Coronary artery (tissue), 2 donors: ENCODE data around the gene GRIN3A.

ENCODE experiments used
- DNase-seq: peaks from one replicate; pipeline ENCODE4 v3.0.0-alpha.2; 2017; ENCODE audit warnings: low spot score
- H3K27ac ChIP-seq, 2 donors: fragments of 200-600 bp; sonication (generic); one replicate each; pipeline ENCODE4 v1.5.1; 2016 to 2019
- H3K4me3 ChIP-seq: fragments of 200-600 bp; sonication (generic); 2 replicates; pipeline ENCODE4 v1.5.1; 2016; ENCODE audit warnings: mild to moderate bottlenecking, moderate library complexity
- TF ChIP-seq, protein P1 (sequence below): fragments of 200-600 bp; sonication (generic); IDR thresholded peaks from one replicate; pipeline ENCODE4 v1.5.1; 2019; ENCODE audit warnings: antibody characterized with exemption

GRIN3A gene

DNA sequence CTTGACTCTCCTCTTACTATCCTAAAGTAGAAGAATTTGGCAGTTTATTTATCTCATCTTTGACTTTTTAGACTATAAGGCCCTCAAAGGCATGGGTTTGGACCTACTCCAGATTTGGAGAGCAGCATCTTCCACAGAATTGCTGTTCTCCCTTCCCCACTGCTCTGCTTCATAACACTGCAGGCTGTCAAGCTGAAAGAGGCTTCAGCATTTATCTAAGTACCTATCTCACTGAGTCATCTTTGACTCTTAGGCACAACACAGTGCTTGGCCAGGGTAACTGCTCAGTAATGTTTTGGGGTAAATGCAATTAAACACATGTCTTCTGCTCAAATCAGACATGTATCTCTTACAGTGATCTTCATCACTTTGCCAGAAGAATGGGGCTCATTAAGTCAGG is 60.6 kb downstream of the GRIN3A start:
- no peak for DNase-seq
- TF ChIP-seq, protein P1, sequence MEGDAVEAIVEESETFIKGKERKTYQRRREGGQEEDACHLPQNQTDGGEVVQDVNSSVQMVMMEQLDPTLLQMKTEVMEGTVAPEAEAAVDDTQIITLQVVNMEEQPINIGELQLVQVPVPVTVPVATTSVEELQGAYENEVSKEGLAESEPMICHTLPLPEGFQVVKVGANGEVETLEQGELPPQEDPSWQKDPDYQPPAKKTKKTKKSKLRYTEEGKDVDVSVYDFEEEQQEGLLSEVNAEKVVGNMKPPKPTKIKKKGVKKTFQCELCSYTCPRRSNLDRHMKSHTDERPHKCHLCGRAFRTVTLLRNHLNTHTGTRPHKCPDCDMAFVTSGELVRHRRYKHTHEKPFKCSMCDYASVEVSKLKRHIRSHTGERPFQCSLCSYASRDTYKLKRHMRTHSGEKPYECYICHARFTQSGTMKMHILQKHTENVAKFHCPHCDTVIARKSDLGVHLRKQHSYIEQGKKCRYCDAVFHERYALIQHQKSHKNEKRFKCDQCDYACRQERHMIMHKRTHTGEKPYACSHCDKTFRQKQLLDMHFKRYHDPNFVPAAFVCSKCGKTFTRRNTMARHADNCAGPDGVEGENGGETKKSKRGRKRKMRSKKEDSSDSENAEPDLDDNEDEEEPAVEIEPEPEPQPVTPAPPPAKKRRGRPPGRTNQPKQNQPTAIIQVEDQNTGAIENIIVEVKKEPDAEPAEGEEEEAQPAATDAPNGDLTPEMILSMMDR, result no peak
- no peak overlapping the region for H3K4me3 ChIP-seq
- H3K27ac ChIP-seq, result no peak overlapping the region

DNA sequence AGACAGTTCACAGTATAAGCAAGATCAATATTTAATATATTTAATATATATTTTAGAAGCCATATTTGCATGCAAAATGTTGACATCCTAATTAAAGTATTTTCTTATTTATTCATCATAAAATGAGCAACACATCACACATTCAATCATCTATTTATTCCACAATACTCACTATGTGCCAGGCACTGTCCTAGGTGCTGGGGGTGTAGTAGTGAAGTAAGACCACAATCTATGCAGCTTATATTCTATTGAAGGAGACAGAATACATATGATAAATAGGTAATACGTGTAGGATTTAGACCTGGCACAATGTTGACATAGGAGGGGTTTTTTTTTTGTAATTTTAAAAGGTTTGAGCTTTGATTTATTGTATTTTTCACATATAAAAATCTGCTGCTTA is 63.1 kb downstream of the GRIN3A start:
- DNase-seq, result no peak
- Histone ChIP-seq H3K27ac (no peak overlapping the region), H3K4me3 (no peak overlapping the region)
- TF ChIP-seq, protein P1, result no peak

DNA sequence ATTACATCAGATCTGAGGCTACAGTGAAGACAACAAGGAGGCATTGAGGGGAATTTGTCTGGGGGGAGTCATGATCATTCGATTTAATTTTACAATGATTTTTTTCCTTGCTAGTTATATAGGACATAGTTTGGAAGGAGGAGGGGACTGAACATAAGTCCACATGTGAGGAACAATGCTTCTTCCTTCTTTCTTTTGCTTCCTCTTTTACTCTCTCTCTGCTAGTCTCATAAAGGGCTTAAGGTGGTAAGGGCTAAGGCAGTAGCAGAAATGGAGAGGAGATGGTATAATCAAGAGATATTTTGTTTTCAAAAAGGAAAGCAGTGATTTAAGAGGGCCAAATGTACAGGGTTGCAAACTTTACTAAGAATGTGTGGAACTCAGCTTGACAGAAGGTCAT is 64.3 kb downstream of the GRIN3A start:
- no peak overlapping the region for H3K27ac ChIP-seq
- no peak for DNase-seq

DNA sequence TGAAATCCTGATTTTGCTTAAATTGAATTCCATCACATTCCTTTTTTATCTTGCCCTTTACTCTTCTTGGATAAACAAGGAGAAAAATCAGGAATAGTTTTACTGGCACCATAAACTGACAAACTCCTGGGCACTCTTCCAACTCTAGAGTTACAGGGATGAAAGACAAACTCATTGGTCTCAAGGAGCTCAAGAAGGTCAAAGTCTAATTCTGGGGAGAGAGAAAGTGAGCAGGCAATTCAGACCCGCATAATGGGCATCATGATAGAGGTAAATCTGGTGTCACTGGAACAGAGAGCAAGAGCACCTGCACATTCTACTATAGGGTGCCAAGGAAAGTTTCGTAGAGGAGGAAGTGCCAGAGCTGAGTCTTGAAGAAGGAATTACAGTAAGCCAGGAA is 64.8 kb downstream of the GRIN3A start:
- TF ChIP-seq, protein P1, result no peak
- H3K27ac ChIP-seq, result no peak overlapping the region
- H3K4me3 ChIP-seq, result no peak overlapping the region
- DNase-seq, result no peak

More for the DNA sequence above, 64.3 kb downstream of the GRIN3A start:
- TF ChIP-seq, protein P1, result no peak
- no peak overlapping the region for H3K4me3 ChIP-seq

DNA sequence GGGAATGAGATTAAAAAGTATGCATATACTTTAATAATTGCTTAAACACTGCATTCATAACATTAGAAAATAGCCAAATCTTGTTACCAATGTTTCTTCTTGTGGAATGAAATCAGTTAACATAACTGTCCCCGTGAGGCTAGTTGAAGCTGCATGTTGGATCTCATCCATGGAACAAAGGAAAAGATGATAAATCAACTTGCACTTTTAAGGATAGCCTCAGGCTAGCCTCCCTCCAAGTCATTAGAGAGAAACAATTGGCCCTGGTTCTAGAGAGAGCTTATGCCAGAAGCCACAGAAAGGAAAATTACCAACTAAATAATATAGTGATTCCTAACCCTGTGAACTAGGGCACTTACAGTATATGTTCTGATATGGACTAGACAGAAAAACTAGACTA is 66.9 kb downstream of the GRIN3A start:
- no peak for DNase-seq
- no peak overlapping the region for H3K27ac ChIP-seq
- H3K4me3 ChIP-seq, result no peak overlapping the region
- TF ChIP-seq, protein P1, result no peak

DNA sequence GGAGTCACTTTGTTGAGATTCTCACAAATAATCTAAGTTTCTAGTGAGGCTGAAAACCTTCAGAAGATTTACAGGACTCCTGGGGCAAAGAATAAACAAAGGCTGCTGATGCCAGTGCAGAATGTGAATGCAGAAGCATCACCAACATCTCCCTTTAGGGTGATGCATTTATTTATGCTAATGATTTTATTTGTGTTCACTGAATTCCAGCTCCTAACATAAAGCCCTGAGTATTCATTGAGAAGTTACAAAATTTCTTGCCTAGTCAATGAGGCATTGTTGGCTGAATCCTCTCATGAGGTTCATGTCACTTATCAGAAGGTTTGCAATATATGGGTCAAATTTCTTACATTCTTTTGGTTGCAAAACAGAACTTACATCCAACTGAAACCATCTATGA is 70.0 kb downstream of the GRIN3A start:
- Histone ChIP-seq H3K4me3 (no peak overlapping the region), H3K27ac (no peak overlapping the region)
- DNase-seq, result no peak
- TF ChIP-seq, protein P1, result no peak

DNA sequence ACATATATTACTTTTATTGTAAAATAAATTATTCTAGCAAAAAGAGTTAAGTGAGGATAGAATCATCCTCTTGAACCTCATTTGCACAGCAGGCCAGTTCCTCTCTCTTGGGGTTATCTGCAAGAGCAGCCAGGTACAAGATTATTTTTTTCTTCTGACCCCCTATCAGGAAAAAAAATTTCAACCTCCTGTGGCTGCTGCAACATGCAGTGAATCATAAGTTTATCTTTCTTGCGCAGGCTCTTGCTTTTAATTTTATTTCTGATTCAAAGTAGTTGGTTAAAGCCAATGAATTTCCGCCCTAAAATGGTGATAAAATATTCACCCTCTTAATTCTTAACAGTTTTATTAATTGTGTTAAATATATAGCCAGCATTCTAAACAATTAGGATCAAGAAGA is 74.0 kb downstream of the GRIN3A start:
- TF ChIP-seq, protein P1, result no peak
- no peak for DNase-seq

More for the DNA sequence above, 74.0 kb downstream of the GRIN3A start:
- Histone ChIP-seq H3K27ac (no peak overlapping the region), H3K4me3 (no peak overlapping the region)
